ENCODE measurements around the gene ZBED4.

The ZBED4 gene

DNA sequence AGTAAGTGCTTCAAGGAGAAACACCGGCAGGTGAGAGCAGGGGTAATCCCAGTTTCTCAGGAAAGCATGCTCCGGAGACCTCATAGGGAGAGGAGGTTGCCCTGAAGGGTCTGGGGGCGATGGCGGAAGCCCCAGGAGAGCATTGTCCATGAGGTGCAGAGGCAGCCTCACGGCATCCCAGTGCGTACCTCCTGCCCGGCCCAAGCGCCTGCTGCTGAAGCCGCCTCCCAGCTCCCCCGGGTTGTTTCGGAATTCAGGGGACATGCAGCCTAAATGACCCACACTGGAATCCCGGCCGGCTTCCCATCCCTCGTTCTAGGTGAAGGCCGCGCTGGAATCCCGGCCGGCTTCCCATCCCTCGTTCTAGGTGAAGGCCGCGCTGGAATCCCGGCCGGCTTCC is 2.7 kb downstream of the ZBED4 start:
- no peak for DNase-seq (ENCODE audit: low read depth, low spot score)
- no peak for TF ChIP-seq CTCF (IDR thresholded peaks at IDR 0.05; ENCODE audit: low read depth, low read length)
- in situ Hi-C loops (cut with HindIII; ENCODE audit: low sequenced_read_pairs): no loop called here
- no peak overlapping the region for H3K4me3 ChIP-seq (ENCODE audit: low read depth, low read length)

- no peak for DNase-seq (ENCODE audit: low read depth, low spot score)
- H3K4me3 ChIP-seq (ENCODE audit: low read depth, low read length): no peak overlapping the region
- in situ Hi-C loops (cut with HindIII; ENCODE audit: low sequenced_read_pairs): no loop called here
- no peak for TF ChIP-seq CTCF (IDR thresholded peaks at IDR 0.05; ENCODE audit: low read depth, low read length)
Measured at GRCh38 chr22:49856766-49857618, 3.3 kb downstream of the ZBED4 start.

DNA sequence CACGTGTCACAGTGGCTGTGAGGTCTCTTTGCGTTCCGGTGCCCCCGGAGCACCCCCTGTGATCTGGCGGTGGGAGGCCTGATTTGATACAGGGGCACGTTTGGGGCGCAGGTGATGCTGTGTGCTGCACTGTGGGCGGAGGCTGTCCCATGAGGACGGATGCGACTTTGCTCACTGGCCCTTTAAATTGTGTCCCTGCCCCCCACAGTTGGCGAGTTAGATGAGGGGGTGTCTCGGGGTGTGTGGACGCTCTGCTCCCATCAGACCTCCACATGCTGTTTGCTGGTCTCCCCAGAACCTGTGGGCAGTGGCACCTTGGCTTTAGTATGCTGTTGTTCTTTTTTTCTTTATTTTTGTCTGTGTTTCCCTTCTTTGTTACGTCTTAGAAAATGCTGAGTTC is 5.2 kb downstream of the ZBED4 start:
- in situ Hi-C loops (cut with HindIII; ENCODE audit: low sequenced_read_pairs): no loop called here
- H3K4me3 ChIP-seq (ENCODE audit: low read depth, low read length): no peak overlapping the region
- no peak for TF ChIP-seq CTCF (IDR thresholded peaks at IDR 0.05; ENCODE audit: low read depth, low read length)
- DNase-seq (ENCODE audit: low read depth, low spot score): no peak

- in situ Hi-C loops (cut with HindIII; ENCODE audit: low sequenced_read_pairs): no loop called here
- no peak for DNase-seq (ENCODE audit: low read depth, low spot score)
- peak; percentile 6 for TF ChIP-seq CTCF (IDR thresholded peaks at IDR 0.05; ENCODE audit: low read depth, low read length)
- no peak overlapping the region for H3K4me3 ChIP-seq (ENCODE audit: low read depth, low read length)
Measured at GRCh38 chr22:49861642-49862495, 8.2 kb downstream of the ZBED4 start.

DNA sequence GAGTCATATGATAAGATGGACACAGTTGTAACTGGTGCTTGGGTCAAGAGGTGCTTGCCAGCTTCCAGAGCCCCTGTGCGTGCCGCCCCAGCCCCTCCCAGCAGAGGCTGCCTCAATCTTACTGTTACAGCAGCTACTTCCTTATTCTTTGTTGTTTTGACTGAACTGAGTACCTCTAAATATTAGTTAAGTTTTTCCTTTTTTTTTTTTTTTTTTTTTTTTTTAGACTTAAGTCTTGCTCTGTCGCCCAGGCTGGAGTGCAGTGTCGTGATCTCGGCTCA is 8.8 kb downstream of the ZBED4 start:
- no peak overlapping the region for H3K4me3 ChIP-seq (ENCODE audit: low read depth, low read length)
- no peak for DNase-seq (ENCODE audit: low read depth, low spot score)
- in situ Hi-C loops (cut with HindIII; ENCODE audit: low sequenced_read_pairs): no loop called here

DNA sequence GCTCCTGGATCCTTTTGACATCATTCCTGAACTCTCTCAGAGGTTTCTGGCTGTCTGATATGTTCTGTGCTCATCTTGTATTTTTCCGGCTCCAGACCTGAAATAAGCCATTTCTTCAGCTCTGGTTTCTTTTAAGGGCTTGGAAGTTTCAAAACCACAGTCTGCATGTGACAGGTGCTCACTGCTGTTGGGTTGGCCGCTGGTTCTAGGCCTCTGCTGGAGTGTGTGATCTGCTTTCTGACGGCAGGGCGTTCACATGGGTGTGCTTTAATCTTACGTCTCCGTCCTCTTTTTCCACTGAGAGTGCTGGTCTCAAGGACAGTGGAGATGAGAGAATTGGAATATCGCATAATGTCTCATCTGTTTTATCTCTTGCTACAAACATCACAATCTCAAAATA is 10.3 kb downstream of the ZBED4 start:
- no peak for TF ChIP-seq CTCF (IDR thresholded peaks at IDR 0.05; ENCODE audit: low read depth, low read length)
- in situ Hi-C loops (cut with HindIII; ENCODE audit: low sequenced_read_pairs): no loop called here
- no peak for DNase-seq (ENCODE audit: low read depth, low spot score)
- H3K4me3 ChIP-seq (ENCODE audit: low read depth, low read length): no peak overlapping the region

More for the DNA sequence above, 8.8 kb downstream of the ZBED4 start:
- TF ChIP-seq CTCF (IDR thresholded peaks at IDR 0.05; ENCODE audit: low read depth, low read length): no peak
